GM21447 (cell line): ENCODE data around the gene SIGLEC1.

Experiments
- ATAC-seq: cut with Tn5 transposase; IDR thresholded peaks from one replicate; pipeline ENCODE4 v1.9.1; 2021; ENCODE audit not compliant: unreplicated experiment

The SIGLEC1 gene

DNA sequence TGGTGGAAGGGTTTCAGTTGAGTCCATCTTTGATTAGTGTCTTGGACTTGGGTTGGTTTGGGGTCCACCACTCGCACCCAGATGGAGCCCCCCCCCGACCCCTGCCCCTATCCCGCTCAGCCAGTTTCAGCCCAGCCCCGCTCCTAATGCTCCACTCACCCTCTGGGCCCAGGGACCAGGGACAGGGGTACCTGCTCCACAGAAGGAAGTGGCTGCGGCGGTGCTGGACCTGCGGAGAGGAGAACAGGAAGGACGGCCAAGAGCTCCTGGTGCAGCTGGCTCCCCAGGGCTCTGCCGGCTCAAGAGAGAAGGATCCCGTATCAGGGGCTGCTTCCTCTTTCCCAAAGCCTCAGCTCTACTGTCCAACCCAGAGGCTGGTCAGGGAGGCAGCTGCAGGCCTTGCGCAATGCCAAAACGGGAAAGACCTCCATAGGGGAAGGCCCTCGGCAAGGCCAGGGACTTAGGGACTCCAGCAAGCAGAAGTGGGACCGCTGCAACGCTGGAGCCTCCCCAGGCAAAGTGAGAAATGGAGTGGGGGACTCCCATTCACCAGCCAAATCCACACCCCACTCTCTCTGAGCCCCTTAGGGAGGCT, at the start of gene SIGLEC1:
TSS of gene SIGLEC1 (minus strand) at position 322 of the 595 bp plus-strand sequence. CDS start 5,472 bp downstream, outside the sequence.
- ATAC-seq = no peak

DNA sequence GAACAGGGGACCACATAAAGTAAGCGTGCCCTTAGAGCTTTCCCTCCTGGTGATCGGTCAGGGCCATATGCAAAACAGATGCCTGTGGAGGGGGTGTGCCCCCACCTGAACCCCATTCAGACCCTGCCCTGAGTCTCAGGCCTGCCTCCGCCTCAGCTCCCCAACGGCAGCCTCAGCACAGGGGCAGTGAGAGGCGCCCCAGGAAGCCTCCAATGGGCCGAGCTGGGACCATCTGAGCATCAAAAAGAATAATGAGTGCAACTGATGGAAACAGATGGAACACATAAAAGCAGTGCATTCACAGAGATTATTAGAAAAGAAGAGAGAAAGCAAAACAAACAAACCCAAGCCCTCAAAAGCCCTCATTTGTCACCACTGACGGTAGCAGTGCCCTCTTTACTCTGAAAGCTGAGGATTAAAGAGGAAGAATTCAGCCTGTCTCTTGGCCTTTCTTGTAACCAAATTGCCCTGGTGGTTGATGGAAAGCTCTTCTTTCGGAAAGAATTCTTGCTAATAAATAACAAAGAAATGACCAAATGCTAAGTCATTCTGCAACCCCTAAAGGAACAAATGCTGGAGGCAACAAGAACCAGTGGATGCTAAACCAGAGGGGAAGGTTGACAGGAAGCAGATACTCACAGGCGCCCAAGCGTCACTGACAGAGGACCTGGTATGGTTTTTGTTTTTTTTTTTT, 48.4 kb upstream of the SIGLEC1 start:
- peak; percentile 62 for ATAC-seq

DNA sequence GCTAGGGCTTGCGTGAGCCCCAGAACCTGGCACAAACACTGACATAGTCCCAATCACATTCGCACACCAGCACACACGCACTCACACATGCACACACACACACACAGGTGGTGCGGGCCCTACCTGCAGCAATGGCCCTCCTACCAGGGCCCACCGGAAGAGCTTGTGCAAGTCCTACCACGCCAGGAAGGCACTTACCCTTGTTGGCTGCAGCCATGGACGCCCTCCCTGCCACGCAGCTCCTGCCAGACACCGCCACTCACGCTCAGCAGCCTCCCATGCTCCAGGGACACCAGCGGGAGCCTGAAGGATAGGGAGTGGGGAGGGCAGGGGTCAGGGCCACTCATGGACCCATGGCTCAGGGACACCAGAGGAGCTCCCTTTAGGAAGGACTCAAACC, 47.5 kb upstream of the SIGLEC1 start:
- ATAC-seq = no peak

DNA sequence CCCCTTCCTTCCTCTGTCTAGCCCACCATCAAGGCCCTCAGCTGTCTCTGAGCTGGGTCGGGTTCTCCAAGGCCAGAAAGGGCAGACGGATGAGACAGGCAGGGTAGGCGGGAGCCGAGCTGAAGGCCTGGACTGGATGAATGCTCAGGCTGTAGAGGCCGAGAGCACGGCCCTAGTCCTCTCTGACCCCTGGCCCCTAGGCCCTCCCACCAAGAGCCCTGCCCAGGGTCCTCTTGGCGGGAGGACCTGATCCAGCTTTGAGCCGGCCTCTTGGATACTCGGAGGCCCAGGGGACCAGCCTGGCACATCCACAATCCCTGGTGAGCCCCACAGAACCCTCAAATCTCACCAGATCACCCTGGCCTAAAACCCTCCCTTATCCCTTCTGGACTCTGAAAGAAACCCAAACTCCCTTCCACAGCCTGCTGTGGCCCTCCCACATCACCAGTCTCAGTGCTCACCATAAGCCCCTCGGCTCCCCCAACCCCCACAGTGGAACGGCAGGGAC, 47.0 kb upstream of the SIGLEC1 start:
- ATAC-seq = no peak

DNA sequence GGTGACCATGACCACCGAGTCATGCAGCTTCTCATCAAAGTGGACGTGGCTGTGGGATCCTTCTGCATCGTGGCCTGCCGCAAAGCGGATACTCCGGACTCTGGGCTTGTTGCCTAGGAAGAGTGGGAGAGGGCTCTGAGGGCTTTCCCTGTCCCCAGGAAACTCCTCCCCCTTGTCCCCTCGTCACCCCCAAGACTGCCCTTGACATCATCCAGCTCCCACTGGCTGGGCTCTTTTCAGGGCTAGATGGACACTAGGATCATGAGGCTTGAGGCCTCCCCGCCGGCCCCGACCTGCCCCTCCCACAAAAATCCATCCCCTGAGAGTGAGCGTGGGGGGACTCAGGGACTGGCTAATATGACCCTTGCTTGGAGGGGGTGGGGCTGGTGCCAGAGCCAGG, 46.2 kb upstream of the SIGLEC1 start:
- ATAC-seq = no peak

DNA sequence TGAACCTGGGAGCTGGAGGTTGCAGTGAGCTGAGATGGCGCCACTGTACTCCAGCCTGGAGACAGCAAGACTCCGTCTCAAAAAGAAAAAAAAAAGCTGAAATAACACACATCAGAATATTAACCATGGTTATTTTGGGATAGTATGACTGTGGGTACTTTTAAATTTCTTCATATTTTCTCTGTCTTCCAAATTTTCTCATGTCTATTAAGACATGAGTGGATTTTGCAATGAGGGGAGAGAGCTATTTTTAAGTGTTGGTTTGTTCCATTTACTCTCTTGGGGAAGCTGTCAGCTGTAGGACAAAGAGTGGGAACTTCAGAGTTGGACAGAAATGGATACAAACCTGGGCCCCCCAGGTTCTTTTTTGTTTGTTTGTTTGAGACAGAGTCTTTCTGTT, 44.9 kb upstream of the SIGLEC1 start:
- no peak for ATAC-seq

DNA sequence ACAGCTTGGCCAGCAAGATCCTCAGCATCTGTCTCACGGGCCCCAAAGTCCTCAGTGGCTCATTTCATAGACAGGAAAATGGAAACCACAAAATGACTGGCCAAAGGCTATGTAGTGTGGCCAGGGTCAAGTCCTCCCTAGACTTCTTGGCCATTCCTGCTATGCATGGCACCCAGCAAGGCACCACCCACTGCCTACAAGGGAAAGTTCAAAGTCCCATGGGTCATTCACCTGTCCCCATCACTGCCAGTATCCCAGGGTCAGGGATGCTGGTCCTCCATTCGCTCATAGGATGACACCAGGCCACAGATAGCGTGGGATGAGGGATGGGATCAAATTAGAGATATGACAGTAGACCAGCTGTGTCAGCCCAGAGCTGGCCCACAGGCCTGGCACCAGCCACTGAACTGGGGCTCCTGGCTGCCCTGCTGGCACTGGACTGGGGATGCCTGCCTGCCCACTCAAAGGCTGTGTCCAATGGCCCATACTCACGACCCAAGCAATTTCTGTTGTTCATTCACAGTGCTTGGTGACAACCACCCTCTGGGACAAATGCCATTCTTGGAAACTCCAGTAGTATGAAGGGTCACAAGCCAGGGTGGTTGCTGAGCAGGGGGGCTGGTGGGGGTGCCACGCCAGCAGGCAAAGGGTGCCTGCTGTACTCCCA, 43.5 kb upstream of the SIGLEC1 start:
- no peak for ATAC-seq

DNA sequence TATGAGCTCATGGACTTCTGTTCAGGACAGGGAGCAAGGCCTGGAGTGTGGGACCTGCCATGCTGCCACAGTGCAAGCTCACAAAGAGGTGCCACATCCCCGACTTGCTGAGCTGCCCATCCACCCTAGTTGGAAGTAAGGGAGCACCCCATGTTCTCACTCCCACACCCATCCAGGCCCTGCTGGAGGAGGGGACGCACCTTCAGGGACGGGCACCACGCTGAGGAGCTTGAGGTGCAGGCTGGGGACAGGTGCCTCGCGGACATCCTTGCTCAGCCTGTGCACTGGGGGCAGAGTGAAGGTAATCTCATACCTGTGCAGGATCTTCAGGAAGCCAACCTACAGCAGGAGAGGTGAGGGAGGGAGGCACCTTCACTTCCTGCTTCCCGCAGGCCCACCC, 42.9 kb upstream of the SIGLEC1 start:
- ATAC-seq = no peak

DNA sequence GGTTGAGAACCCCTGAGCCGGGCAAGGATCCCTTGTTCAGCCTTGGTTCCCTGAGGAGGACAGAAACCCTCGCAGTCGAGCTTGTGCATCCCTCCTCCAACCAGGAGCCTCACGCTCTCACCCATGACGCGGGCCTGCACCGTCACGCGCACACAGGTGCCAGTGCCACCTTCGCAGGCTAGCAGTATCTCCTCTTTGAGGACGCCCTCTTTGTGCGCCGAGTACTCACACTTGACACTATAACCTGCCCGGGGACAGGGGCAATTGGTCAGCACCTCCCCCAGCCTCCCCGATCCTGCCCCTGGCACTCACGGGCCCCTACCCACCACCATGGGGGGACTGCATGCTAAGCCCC, 41.9 kb upstream of the SIGLEC1 start:
- ATAC-seq = no peak

DNA sequence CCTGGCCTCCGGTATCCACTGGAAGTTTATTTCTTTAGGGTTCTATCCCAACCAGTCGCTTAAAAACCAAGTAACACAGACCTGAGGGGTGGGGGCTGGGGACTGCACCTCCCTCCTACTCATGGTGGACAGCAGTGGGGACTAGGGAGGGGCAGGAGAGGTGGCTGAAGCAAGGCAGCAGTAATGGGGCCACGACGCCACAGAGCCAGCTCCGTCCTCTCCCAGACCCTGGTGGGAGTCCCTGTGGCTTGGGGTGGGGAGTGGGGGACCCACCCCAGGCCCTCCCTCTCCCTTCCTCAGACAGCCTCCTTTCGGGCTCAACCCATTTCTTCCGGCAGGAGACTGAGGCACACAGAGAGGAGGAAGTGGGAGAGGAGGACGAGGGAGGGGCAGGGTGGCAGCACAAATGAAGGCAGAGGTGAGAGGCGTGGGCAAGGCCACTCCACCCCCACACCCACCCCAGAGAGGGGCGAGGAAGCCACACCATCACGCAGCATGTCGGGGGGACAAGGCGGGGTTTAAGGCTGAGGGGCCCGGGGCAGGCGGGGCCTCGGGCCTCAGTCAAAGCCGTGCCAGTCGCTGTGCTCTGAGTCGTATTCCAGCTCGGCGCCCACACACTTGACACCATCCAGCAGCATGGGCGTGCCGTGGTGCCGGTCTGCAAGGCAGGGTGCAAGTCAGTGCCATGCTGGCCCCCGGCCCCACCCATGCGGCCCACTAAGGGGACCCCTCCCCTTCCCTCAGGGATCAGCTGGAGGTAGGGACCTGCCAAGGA, 41.3 kb upstream of the SIGLEC1 start:
- no peak for ATAC-seq

DNA sequence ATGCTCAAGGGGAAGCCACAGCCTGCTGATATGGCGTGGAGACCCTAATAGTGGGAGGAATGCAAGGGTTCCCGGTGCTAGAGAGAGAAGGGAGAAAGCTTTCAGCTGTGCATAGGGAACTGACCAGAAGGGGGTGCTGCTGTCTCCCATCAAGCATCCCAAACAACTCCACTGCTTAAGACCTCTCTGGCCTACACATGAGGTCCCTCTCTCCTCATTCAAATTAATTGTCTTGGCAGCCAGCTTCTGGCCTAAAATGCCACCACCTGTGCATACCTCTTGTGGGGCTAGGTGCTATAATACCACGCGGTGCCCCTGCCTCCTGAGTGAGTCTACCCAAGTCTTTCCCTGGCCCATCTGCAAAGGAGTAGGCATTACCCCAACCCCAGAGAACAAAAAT, 40.7 kb upstream of the SIGLEC1 start:
- ATAC-seq = no peak

DNA sequence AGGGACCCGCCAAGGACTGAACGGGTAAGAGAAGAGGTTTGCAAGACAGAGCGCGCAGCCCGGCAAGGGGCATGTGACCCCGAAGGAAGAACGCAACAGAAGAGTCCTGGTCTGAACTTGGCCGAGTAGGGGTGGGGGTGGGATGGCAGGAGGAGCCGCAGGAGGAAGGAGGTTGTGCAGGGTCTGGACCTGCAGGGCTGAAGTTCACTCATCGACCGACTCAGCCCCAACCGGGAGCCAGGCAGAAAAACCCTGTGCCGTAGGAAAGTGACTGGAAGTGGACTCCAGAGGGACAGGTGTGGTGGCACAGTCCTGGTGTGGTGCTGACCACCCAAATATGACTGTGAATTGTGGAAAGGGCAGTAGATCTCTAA, 40.0 kb upstream of the SIGLEC1 start:
- ATAC-seq = no peak

DNA sequence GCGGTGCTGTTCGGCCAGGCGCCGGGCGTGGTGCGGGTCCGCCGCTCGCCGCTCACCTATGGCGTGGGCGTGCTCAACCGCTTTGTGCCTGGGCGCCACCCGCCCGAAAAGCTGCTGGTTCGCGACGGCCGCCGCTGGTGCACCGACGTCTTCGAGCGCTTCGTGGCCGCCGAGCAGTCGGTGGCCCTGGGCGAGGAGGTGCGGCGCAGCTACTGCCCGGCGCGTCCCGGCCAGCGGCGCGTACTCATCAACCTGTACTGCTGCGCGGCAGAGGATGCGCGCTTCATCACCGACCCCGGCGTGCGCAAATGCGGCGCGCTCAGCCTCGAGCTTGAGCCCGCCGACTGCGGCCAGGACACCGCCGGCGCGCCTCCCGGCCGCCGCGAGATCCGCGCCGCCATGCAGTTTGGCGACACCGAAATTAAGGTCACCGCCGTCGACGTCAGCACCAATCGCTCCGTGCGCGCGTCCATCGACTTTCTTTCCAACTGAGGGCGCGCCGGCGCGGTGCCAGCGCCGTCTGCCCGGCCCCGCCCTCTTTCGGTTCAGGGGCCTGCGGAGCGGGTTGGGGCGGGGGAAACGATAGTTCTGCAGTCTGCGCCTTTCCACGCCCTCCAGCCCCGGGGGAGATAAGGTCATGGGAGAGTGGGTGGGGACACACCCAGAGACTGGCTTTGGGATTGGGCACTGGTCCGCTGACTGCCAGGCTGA, 39.4 kb upstream of the SIGLEC1 start:
- no peak for ATAC-seq

DNA sequence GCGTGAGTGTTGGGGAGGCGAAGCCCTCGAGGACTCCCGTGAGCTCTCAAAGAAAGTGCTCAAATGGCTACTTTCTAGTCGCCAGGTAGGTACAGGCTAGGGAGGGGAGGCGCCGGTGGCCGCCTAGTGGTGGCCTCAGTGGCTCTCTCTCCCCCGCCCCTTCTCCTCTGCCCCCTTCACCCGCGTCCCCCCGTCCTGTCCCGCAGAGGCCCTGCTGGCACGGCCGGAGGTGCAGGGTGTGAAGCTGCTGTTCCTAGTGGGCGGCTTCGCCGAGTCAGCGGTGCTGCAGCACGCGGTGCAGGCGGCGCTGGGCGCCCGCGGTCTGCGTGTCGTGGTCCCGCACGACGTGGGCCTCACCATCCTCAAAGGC, 38.9 kb upstream of the SIGLEC1 start:
- no peak for ATAC-seq

DNA sequence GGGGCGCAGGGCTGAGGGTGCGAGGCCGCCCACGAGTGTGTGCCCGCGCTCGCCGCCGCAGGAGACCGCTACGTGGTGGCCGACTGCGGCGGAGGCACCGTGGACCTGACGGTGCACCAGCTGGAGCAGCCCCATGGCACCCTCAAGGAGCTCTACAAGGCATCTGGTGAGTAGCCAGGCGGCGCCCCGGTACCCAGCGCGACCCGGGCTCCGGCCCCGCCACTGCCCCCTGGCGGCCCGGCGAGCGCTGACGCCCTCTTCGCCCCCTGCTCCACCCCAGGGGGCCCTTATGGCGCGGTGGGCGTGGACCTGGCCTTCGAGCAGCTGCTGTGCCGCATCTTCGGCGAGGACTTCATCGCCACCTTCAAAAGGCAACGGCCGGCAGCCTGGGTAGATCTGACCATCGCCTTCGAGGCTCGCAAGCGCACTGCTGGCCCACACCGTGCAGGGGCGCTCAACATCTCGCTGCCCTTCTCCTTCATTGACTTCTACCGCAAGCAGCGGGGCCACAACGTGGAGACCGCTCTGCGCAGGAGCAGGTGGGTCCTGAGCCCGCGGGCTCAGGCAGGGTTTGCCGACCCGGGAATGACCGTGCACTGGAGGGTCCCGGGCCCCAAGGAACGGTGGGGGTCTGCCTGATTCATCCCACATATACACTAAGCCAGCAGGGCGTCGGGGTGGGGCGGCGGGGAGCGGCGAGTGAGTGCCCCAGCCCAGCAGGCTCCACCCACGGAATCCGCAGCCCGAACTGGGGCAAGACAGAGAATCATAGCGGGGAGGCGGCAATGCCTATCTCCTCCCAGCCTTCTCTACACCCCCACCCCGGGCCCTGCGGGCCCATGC, 37.5 kb upstream of the SIGLEC1 start:
- no peak for ATAC-seq

DNA sequence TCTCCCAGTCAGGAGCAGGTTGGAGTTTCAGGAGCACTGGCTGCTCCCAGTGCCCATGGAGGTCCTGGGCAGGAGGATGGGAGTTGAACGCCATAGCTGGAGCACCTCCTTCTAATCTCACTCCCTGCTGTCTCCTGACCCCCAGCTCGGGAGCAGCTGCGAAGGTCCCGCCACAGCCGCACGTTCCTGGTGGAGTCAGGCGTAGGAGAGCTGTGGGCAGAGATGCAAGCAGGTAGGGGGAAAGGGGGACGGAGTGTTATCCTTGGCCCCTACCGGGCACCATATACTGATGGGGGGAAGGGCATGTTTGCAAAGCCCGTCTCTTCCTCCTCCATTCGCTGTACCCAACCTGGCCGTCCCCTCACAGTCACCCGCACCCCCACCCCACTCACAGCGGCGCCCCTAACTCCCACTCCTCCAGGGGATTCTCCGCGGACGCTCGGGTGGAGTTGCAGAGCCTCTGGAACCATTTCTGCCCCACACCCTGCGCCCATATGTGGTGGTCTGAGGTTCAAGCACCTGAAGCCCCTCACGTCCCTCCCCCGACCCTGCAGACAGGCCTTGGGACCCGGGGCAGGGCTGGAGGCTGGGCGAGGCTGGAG, 36.8 kb upstream of the SIGLEC1 start:
- no peak for ATAC-seq

DNA sequence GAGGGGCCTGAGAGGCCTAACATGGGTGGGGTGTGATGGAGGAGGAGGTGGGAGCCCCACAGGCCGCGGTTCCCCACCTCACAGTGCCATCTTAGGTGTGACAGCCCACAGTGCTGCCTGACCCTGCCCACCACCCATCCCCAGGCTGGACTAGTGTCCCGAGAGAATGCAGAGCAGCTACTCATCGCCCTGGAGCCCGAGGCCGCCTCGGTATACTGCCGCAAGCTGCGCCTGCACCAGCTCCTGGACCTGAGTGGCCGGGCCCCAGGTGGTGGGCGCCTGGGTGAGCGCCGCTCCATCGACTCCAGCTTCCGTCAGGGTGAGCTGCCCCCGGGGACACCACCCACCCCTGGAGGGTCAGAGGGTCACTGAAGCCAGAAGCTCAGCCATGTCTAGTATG, 35.7 kb upstream of the SIGLEC1 start:
- ATAC-seq = no peak

DNA sequence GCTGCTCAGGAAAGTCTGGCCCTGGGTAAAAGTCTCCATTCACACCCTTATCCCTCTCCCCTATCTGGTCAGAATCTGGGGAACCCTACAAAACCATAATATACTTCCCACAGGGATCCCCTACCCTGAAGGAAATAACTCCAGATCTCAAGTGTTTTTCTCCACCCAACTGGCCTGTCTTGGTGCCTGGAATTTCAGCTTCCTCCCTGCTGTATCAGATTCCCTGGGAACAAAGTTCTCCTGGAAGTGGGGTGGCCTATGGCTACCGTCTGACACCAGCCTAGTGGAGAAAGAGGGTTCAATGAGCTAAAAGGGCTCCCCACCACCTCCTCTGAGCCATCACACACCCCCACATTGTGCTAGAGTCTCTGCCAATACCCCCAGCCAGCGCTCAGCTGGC, 35.1 kb upstream of the SIGLEC1 start:
- ATAC-seq = no peak

DNA sequence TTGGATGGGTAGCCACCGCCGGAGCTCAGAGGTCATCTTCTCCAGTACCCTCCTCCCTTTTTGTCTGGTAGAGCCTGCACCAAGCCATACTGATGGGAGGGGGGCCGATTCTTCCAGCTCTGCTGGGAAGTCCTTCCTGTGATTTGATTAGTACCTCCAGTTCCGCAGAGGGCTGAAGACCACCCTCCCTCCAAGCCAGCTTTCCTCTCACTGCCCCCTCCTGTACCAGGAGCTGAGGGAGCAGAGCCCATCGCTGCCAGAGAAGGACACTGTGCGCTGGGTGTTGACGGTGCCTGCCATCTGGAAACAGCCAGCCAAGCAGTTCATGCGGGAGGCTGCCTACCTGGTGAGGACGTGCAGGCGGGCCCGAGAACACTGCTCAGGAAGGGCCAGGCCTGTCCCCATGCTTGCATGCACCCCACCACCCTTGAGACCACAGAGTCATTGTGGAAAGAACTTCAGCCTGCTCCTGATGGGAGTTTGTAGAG, 33.3 kb upstream of the SIGLEC1 start:
- no peak for ATAC-seq
